Endothelial cell (in vitro differentiated cells): ENCODE data around the gene TMEM132D. TPM values are rescaled to one million over a fixed set of nuclear protein-coding genes. Genes with fewer than 3 reads are reported as not detected.
"Not testable (repeated sequence)": the region's sequence is repeated elsewhere in the genome, so short reads cannot be mapped to it uniquely, and the experiment has no call there.

ENCODE experiments used
- DNase-seq: peaks from one replicate; pipeline ENCODE4 v3.0.0; 2021; ENCODE audit warnings: low spot score
- H3K27ac Mint-ChIP-seq: one replicate; pipeline ENCODE4 v1.8.0; 2021; ENCODE audit warnings: mixed read lengths, inconsistent platforms; ENCODE audit not compliant: unreplicated experiment
- H3K27me3 Mint-ChIP-seq: one replicate; pipeline ENCODE4 v1.8.0; 2021; ENCODE audit warnings: mild to moderate bottlenecking, moderate library complexity, mixed read lengths, inconsistent platforms; ENCODE audit not compliant: unreplicated experiment
- H3K36me3 Mint-ChIP-seq: one replicate; pipeline ENCODE4 v1.8.0; 2021; ENCODE audit warnings: mild to moderate bottlenecking, low read depth, mixed read lengths, inconsistent platforms; ENCODE audit not compliant: unreplicated experiment
- H3K4me1 Mint-ChIP-seq: one replicate; pipeline ENCODE4 v1.8.0; 2021; ENCODE audit warnings: mild to moderate bottlenecking, mixed read lengths, inconsistent platforms; ENCODE audit not compliant: unreplicated experiment
- H3K4me3 Mint-ChIP-seq: one replicate; pipeline ENCODE4 v1.8.0; 2021; ENCODE audit warnings: mild to moderate bottlenecking, mixed read lengths, inconsistent platforms; ENCODE audit not compliant: unreplicated experiment
- H3K9me3 Mint-ChIP-seq: one replicate; pipeline ENCODE4 v1.8.0; 2021; ENCODE audit warnings: mixed read lengths, inconsistent platforms; ENCODE audit not compliant: unreplicated experiment
- CTCF ChIP-seq: fragments of 200-600 bp; sonication (generic); IDR thresholded peaks from one replicate; pipeline ENCODE4 v1.5.0; 2021; ENCODE audit warnings: antibody characterized with exemption; ENCODE audit not compliant: unreplicated experiment
- total RNA-seq: library from RNA; stranded (reverse); fragmentation: NEBNext Ultra II Directional; extraction: Animal tissue kit (Norgen Biotek cat#: 25700); gene quantifications from one replicate; pipeline ENCODE4 v1.2.1, GENCODE V29; 2021; ENCODE audit not compliant: unreplicated experiment

The TMEM132D gene
- total RNA-seq, 1 donor from 2014 or later = not detected

GRCh38 chr12:129064209-129064855, 839.5 kb downstream of the TMEM132D start:
- Mint-ChIP-seq H3K36me3 (peaks cover 11% of the 10 kb centered on the region), H3K4me1 (no peaks in the 10 kb centered on the region), H3K27ac (no peak overlapping the region), H3K27me3 (peaks cover 3% of the 10 kb centered on the region), H3K4me3 (no peak overlapping the region), H3K9me3 (peaks cover 39% of the 10 kb centered on the region)
- TF ChIP-seq CTCF = no peak
- DNase-seq = no peak

GRCh38 chr12:129063600-129063999, 840.2 kb downstream of the TMEM132D start:
- H3K27ac Mint-ChIP-seq = no peak overlapping the region
- H3K36me3 Mint-ChIP-seq = peaks cover 11% of the 10 kb centered on the region
- H3K4me1 Mint-ChIP-seq = no peaks in the 10 kb centered on the region
- H3K4me3 Mint-ChIP-seq = no peak overlapping the region
- peaks cover 3% of the 10 kb centered on the region for H3K27me3 Mint-ChIP-seq
- H3K9me3 Mint-ChIP-seq = peaks cover 39% of the 10 kb centered on the region
- TF ChIP-seq CTCF = no peak
- DNase-seq = no peak

- Mint-ChIP-seq H3K9me3 (peaks cover 3% of the 10 kb centered on the region), H3K27me3 (no peaks in the 10 kb centered on the region), H3K36me3 (no peaks in the 10 kb centered on the region), H3K27ac (no peak overlapping the region), H3K4me3 (no peak overlapping the region), H3K4me1 (no peaks in the 10 kb centered on the region)
- no peak for DNase-seq
- TF ChIP-seq CTCF = no peak
These were observed 850.6 kb downstream of the TMEM132D start for GRCh38 chr12:129053232-129053631.

- Mint-ChIP-seq H3K4me3 (no peak overlapping the region), H3K9me3 (peaks cover 4% of the 10 kb centered on the region), H3K27ac (no peak overlapping the region), H3K36me3 (no peaks in the 10 kb centered on the region), H3K27me3 (peaks cover 1% of the 10 kb centered on the region), H3K4me1 (no peaks in the 10 kb centered on the region)
- DNase-seq = no peak
- TF ChIP-seq CTCF = no peak
These were observed 851.5 kb downstream of the TMEM132D start for GRCh38 chr12:129052373-129052772.

GRCh38 chr12:129049917-129050316, 853.9 kb downstream of the TMEM132D start:
- no peak for TF ChIP-seq CTCF
- no peak overlapping the region for H3K4me3 Mint-ChIP-seq
- no peaks in the 10 kb centered on the region for H3K36me3 Mint-ChIP-seq
- peaks cover 1% of the 10 kb centered on the region for H3K27me3 Mint-ChIP-seq
- H3K27ac Mint-ChIP-seq = no peak overlapping the region
- H3K9me3 Mint-ChIP-seq = peaks cover 4% of the 10 kb centered on the region
- DNase-seq = no peak
- no peaks in the 10 kb centered on the region for H3K4me1 Mint-ChIP-seq

- DNase-seq, H3K27me3 Mint-ChIP-seq, H3K4me1 Mint-ChIP-seq, H3K27ac Mint-ChIP-seq, H3K4me3 Mint-ChIP-seq, H3K36me3 Mint-ChIP-seq: not testable (repeated sequence)
- H3K9me3 Mint-ChIP-seq = peaks cover 14% of the 10 kb centered on the region
These were observed 860.5 kb downstream of the TMEM132D start for GRCh38 chr12:129043334-129043733.
